ENCODE results near the gene ARAP1. TPM values are rescaled to one million over a fixed set of nuclear protein-coding genes. Genes with fewer than 3 reads are reported as not detected.

Gene ARAP1
- total and polyA plus RNA-seq, 10 donors, result 76.7 to 365 (median 270) TPM

DNA sequence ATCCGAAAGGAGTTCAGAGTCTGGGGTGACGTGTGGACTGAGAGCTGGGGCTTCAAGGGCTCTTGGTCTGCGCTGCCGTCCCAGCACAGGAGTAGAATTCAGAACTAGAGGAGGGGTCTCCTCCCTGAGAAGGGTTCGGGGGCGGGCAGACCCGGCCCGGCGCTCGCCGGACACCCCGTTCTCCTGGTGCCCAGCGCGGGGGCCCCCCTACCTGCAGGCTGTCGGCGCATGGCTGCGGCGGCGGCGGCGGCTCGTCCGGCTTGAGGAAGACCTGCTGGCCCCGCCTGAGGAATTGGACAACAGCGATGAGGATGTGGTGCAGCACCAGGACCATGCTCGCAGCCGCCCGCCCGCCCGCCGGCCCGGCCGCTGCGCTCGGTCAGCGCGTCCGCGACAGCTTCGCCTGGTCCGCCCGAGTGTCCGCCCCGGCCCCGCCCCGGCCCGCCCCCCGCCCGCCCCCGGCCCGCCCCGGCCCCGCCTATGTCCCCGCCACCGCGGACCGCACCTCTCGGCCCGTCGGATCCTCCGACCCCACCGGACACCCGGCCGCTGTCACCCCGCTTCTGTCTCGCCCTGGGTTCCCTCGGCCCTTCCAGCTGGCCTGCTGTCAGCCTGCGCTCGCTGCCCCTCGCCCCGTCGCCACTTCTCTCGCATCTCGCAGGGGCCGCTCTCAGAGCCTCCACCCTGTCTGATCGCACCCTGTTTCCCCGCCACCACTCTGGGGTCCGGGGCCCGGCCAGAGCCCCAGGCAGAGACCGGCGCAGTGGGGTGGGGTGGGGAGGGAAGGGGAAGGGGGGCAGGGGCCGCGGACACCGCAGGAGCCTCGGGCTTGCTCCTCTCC, 109.9 kb downstream of the ARAP1 start:
- Histone ChIP-seq H3K27ac (peak overlapping the region; percentile 62 to 87 (median 82)), H3K36me3 (no peaks in the 10 kb centered on the region), H3K4me1 (peaks cover 3 to 46% (median 29%) of the 10 kb centered on the region in 6 donors), H3K9me3 (no peaks in the 10 kb centered on the region), H3K4me3 (peak overlapping the region; percentile 52 to 82 (median 60)), H3K27me3 (replicated peaks in 1 of 7) (peaks cover 0 to 52% (median 17%) of the 10 kb centered on the region in 7 donors)
- DNase-seq, result peak; percentile 85
- 2 to 7% (median 2%) methylated on average over 35 to 85 of the region's 85 CpGs for WGBS, 5 donors
- intact Hi-C loops (cut with DNase I; ENCODE audit: low total_unique reads), result loop anchor here (2.0 to 5.0 kb wide), 2 partner anchors 55 to 159 kb away; no protein-coding TSS in a partner anchor
- peak in 1 of 3 donors; percentile 57 for TF ChIP-seq POLR2A (IDR thresholded peaks at IDR 0.05)
- peak; percentile 71 to 85 (median 81) for TF ChIP-seq POLR2AphosphoS5 (IDR thresholded peaks at IDR 0.05)
- TF ChIP-seq, protein P1, sequence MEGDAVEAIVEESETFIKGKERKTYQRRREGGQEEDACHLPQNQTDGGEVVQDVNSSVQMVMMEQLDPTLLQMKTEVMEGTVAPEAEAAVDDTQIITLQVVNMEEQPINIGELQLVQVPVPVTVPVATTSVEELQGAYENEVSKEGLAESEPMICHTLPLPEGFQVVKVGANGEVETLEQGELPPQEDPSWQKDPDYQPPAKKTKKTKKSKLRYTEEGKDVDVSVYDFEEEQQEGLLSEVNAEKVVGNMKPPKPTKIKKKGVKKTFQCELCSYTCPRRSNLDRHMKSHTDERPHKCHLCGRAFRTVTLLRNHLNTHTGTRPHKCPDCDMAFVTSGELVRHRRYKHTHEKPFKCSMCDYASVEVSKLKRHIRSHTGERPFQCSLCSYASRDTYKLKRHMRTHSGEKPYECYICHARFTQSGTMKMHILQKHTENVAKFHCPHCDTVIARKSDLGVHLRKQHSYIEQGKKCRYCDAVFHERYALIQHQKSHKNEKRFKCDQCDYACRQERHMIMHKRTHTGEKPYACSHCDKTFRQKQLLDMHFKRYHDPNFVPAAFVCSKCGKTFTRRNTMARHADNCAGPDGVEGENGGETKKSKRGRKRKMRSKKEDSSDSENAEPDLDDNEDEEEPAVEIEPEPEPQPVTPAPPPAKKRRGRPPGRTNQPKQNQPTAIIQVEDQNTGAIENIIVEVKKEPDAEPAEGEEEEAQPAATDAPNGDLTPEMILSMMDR (IDR thresholded peaks at IDR 0.05 in 8 of 11, conservative IDR thresholded peaks at IDR 0.05 in 3 of 11), result no peak

DNA sequence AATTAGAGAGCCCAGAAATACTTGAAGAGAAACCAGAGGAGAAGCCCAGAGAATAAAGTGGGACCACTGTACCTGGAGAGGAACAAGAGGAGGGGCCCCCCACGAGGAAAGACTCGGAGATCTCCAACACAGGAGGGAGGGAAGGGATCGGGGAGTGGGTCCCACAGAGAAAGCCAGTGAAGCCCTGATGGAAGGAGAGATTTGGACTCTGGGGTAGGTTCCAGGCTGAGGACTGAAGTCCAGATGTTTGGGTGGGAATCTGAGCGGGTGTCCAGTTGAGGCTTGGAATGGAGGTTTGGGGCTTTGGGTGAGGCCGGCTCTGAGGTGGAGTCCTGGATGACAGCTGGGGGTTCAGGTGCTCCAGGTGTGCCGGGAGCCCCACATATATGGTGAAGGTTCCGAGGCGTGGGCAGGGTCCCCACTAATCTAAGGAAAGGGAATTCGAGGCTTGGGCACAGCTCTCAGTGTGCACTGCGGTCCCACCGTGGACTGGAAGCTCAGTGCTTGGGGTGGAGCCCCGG, 110.6 kb downstream of the ARAP1 start:
- no peak for DNase-seq
- WGBS, 5 donors, result 44 to 52% (median 50%) methylated on average over 12 of the region's 12 CpGs
- no peaks in the 10 kb centered on the region for H3K36me3 ChIP-seq
- no peaks in the 10 kb centered on the region for H3K9me3 ChIP-seq
- H3K27ac ChIP-seq, result peak overlapping the region; percentile 62 to 87 (median 82)
- H3K4me1 ChIP-seq, result peaks cover 3 to 52% (median 34%) of the 10 kb centered on the region in 6 donors
- intact Hi-C loops (cut with DNase I; ENCODE audit: low total_unique reads), result loop anchor here (2.0 to 5.0 kb wide), 2 partner anchors 54 to 159 kb away; no protein-coding TSS in a partner anchor
- H3K27me3 ChIP-seq (replicated peaks in 1 of 7), result peaks cover 0 to 52% (median 17%) of the 10 kb centered on the region in 7 donors
- peak overlapping the region; percentile 45 to 82 (median 60) for H3K4me3 ChIP-seq
- TF ChIP-seq POLR2AphosphoS5 (IDR thresholded peaks at IDR 0.05) (no peak), POLR2A (IDR thresholded peaks at IDR 0.05) (no peak)
- TF ChIP-seq, protein P1 (IDR thresholded peaks at IDR 0.05 in 8 of 11, conservative IDR thresholded peaks at IDR 0.05 in 3 of 11), result no peak

DNA sequence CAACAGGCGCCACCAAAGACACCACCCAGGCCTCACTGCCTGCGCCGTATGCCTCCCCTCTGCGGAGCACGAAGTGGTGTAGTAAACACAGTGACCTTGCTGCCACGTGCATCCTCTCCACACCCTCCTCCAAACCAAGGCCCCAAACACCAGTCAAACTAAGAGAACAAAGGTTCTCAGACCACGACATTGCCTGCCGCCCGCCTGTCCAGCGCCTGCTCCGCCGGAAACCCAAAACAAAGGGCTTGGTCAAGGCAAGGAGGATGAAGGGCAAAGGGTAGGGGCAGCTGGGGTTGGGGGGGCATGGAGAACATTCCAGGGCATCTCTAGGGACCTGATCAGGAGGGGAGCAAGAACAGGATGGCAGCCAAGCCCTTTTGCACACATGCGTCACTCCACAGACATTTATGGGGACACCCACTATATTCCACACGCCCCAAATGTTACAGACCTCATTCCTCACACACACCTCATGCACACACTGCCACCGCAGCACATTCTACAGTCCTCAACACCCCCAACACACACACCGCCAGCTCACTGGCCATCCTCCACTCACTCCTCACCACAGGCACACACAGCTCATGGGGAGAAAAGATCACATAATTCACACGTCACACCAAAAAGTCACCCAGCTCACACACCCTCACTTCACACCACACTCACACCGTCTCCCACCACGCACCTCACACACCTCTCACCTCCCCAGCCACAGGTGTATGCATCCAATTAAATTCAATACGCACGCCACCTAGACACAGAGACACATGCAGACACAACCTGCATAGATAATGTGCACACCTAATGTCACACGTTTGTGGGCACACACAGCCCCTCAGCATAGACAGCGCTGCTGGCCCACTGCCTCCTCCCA, 112.5 kb downstream of the ARAP1 start:
- Histone ChIP-seq H3K9me3 (no peaks in the 10 kb centered on the region), H3K4me3 (peak overlapping the region; percentile 18 to 82 (median 60)), H3K4me1 (peaks cover 12 to 71% (median 46%) of the 10 kb centered on the region in 6 donors), H3K36me3 (no peaks in the 10 kb centered on the region), H3K27me3 (replicated peaks in 1 of 7) (peaks cover 0 to 56% (median 17%) of the 10 kb centered on the region in 7 donors), H3K27ac (peak overlapping the region; percentile 53 to 87 (median 82))
- WGBS, 5 donors, result 65 to 72% (median 70%) methylated on average over 23 of the region's 23 CpGs
- DNase-seq, result peak; percentile 86
- TF ChIP-seq, protein P1 (IDR thresholded peaks at IDR 0.05 in 8 of 11, conservative IDR thresholded peaks at IDR 0.05 in 3 of 11), result no peak
- TF ChIP-seq POLR2AphosphoS5 (IDR thresholded peaks at IDR 0.05) (peak; percentile 76 to 90 (median 82)), POLR2A (IDR thresholded peaks at IDR 0.05) (peak in 1 of 3 donors; percentile 43)
- intact Hi-C loops (cut with DNase I; ENCODE audit: low total_unique reads), result loop anchor here (5.0 kb wide), 1 partner anchor 52 kb away; no protein-coding TSS in a partner anchor

Measured in spleen (tissue), 11 donors.